ELF-1 (cell line): ENCODE results near the gene NPBWR2.
"Not testable (repeated sequence)": the region's sequence is repeated elsewhere in the genome, so short reads cannot be mapped to it uniquely, and the experiment has no call there.

Source experiments
- DNase-seq: peaks from one replicate; pipeline ENCODE4 v3.0.0-alpha.2; 2016; ENCODE audit warnings: low read depth, low spot score

Gene NPBWR2

GRCh38 chr20:64143018-64143801 lies 35.8 kb upstream of the NPBWR2 start:
- DNase-seq, result no peak

- no peak for DNase-seq
Observed at GRCh38 chr20:64142590-64142989, 35.2 kb upstream of the NPBWR2 start.

GRCh38 chr20:64140956-64141355 lies 33.6 kb upstream of the NPBWR2 start:
- no peak for DNase-seq

- DNase-seq, result no peak
Observed at GRCh38 chr20:64140061-64140931, 32.9 kb upstream of the NPBWR2 start.

- DNase-seq, result no peak
Observed at GRCh38 chr20:64139199-64140060, 32.1 kb upstream of the NPBWR2 start.

- DNase-seq, result no peak
Observed at GRCh38 chr20:64138276-64138815, 31.0 kb upstream of the NPBWR2 start.

GRCh38 chr20:64137598-64138031 lies 30.2 kb upstream of the NPBWR2 start:
- DNase-seq, result no peak

GRCh38 chr20:64136004-64136710 lies 28.8 kb upstream of the NPBWR2 start:
- no peak for DNase-seq

- not testable (repeated sequence) for DNase-seq
Observed at GRCh38 chr20:64134744-64135143, 27.4 kb upstream of the NPBWR2 start.

GRCh38 chr20:64133951-64134407 lies 26.6 kb upstream of the NPBWR2 start:
- DNase-seq, result no peak

- no peak for DNase-seq
Observed at GRCh38 chr20:64131406-64131805, 24.0 kb upstream of the NPBWR2 start.

GRCh38 chr20:64130876-64131275 lies 23.5 kb upstream of the NPBWR2 start:
- DNase-seq, result no peak

GRCh38 chr20:64130271-64130670 lies 22.9 kb upstream of the NPBWR2 start:
- no peak for DNase-seq

GRCh38 chr20:64129146-64129782 lies 21.9 kb upstream of the NPBWR2 start:
- DNase-seq, result no peak

GRCh38 chr20:64123517-64123916 lies 16.2 kb upstream of the NPBWR2 start:
- not testable (repeated sequence) for DNase-seq

- DNase-seq, result not testable (repeated sequence)
Observed at GRCh38 chr20:64122927-64123326, 15.6 kb upstream of the NPBWR2 start.

GRCh38 chr20:64121586-64121985 lies 14.2 kb upstream of the NPBWR2 start:
- no peak for DNase-seq

- DNase-seq, result no peak
Observed at GRCh38 chr20:64119681-64120341, 12.4 kb upstream of the NPBWR2 start.

GRCh38 chr20:64119301-64119680 lies 11.9 kb upstream of the NPBWR2 start:
- no peak for DNase-seq

GRCh38 chr20:64117432-64117777 lies 10.0 kb upstream of the NPBWR2 start:
- not testable (repeated sequence) for DNase-seq
